ENCODE data around the gene LTA4H.

The LTA4H gene

GRCh38 chr12:95953000-95953399 lies 82.4 kb downstream of the LTA4H start:
- TF ChIP-seq CTCF (conservative IDR thresholded peaks at IDR 0.05): no peak

GRCh38 chr12:95951515-95951914 lies 83.9 kb downstream of the LTA4H start:
- no peak for TF ChIP-seq CTCF (conservative IDR thresholded peaks at IDR 0.05)
- peak overlapping the region; percentile 44 for H3K27ac ChIP-seq

More at GRCh38 chr12:95953000-95953399, 82.4 kb downstream of the LTA4H start:
- H3K27ac ChIP-seq: no peak overlapping the region
